Measurements from ENCODE around the gene PTP4A1.

The PTP4A1 gene

GRCh38 chr6:63556369-63556768 is 15.9 kb upstream of the PTP4A1 start:
- DNase-seq (ENCODE audit: low read depth) = no peak

DNA sequence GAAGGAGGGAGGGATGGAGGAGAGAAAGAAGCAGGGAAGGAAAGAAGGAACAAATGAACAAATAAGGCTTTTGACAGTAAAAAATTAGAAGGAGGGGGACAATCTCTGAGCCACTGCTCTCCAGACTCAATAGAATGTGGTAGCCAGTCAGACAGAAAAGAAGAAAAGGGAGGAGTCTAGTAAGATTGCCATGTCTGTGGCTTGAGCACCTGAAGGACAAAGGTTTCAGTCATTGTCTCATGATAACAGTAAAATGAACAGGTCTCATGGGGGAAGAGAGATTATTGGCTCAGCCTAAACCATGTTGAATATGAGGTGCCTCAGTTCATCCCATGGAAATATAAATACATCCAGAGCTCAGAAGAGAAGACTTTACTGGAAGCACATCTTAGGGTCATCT is 14.0 kb upstream of the PTP4A1 start:
- DNase-seq (ENCODE audit: low read depth) = no peak

DNA sequence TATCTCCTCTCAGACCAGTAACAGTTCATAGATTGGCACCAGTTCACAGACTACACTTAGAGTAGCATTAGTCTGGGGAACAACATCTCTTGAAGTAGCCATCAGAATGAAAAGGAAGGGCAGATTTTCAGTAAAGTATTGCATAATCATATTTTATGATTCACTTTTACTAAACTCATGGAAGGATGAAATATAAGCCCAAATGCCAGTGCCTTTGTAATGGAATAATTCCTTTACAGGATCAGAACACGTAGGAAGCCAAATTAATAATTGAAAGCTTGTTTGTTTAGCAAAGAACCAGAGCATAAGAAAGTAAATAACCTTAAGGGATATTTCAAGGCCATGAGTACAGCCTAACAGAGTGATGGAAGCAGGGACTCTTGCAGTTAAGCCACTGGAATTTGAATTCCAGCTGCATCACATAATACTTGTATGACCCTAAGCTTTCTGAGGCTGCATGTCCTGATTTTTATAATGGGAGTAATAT is 11.4 kb upstream of the PTP4A1 start:
- no peak for DNase-seq (ENCODE audit: low read depth)

DNA sequence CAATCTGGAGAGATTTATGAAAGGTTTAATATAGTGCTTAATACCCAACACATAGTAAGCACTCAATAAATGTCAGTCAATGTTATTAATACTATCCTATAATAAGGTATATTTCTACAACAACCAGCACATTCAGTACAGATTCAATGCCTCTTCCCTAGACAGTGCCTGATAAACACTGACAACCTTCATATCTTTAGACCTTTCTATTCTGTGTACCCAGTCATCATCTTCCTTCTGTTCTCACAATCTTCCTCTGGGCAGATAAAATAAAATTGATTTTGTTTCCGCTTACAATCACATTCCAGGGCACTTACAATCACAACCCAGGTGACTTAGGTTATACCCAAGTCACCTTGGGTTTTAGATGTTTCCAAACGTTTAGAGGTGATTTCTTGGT is 11.0 kb upstream of the PTP4A1 start:
- DNase-seq (ENCODE audit: low read depth) = no peak

- DNase-seq (ENCODE audit: low read depth) = no peak
Measured at GRCh38 chr6:63563235-63563634, 9.0 kb upstream of the PTP4A1 start.

DNA sequence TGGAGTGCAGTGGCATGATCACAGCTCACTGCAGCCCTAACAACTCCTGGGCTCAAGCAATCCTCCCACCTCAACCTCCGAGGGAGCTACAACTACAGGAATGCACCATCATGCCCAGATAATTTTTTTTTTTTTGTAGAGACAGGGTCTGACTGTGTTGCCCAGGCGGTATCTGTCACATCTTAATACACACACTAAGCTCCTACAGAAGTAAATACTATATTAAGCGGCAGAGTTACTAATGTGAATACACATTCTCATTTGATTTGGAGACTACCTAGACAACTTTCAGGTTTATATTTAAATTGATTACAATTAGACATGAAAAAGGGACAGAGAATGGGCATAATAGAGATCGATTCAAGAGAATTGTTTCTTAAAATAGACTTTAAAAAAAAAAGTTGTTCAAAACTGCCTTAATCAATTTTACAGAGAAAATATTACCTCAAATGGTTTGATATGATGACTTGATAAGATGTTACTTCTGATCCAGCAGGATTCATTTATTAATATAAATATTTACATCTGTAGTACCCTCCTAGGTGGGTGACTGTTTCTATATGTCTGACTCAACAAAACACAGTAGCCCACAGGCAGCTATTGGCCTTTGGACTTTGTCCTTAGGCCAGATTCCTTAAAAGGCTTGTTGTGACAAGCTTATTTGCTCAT is 7.1 kb upstream of the PTP4A1 start:
- DNase-seq (ENCODE audit: low read depth) = no peak

GRCh38 chr6:63565727-63566596 is 6.3 kb upstream of the PTP4A1 start:
- DNase-seq (ENCODE audit: low read depth) = no peak

GRCh38 chr6:63567966-63568365 is 4.3 kb upstream of the PTP4A1 start:
- no peak for DNase-seq (ENCODE audit: low read depth)

DNA sequence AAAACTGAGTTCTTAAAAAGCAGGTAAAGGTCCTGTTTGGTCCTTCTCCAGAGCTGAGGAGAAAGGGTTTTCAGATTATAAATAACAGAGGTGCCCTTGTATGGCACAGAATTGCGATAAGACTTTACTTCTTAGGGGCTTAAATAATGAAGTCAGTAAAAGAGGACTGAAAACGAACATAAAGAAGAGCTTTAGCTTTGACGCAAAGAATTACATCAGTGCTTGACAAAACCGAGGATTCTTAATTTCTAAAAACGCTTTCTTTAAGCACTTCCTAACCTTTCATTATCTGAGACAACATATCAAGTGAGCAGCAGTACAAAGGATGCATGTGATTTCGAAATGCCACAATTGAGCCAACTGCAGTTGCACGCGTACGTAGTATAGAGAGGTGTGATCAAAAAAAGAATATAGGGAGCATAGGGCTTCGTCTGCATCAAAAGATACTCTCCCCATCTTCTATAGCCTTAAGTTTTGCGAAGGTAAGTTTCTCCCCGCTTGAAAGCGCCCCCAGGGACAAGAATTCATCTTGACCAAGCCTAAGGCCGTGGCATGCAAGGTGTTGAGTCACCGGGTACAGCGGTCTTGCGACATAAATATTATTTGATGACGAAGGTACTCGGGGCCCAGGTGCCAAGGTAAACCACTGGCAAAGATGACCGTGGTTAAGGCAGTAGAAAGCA is 778 bp upstream of the PTP4A1 start:
- DNase-seq (ENCODE audit: low read depth) = no peak

GRCh38 chr6:63572747-63573075 is 431 bp downstream of the PTP4A1 start:
- DNase-seq (ENCODE audit: low read depth) = no peak

DNA sequence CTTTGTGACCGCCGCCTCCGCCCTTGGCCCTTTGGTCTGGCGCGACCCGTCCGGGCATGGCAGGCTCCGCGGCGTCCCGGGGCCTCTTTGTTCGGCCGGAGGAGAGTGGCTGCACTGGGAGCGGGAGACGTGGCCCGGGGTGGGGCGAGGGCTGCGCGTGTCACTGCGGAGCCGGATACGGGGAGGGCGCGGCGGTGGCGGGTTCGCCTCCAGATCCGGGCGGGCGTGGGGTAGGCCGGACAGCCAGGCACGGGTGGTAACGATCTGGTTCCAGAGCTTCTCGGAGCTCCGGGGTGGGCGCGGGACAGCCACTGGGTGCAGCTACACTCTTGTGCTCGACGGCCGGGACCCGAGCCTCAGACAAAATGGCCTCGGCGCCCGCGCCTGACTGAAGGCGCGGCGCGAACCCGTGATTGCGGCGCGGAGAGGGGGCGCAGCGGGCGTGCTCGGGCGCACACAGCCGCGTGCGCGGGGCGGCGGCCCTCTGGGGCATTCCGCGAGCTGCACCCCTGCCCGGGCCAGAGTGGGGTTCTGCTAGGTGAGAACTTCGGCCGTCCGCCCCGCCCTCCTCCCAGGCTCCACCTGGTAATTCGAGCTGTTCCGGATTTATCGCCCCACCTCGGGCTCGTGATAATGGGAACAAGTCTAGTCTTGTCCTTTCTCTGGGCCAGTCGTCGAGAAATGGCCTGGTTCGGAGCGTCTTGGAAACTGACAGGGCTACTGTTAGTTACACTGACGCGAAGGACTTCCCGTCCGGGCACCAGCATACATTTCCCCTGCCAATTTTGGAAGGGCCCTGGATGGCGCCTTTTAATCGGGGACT is 1.0 kb downstream of the PTP4A1 start:
- peak; percentile 38 for DNase-seq (ENCODE audit: low read depth)

- DNase-seq (ENCODE audit: low read depth) = no peak
Measured at GRCh38 chr6:63573899-63574553, 1.7 kb downstream of the PTP4A1 start.

GRCh38 chr6:63574554-63574900 is 2.2 kb downstream of the PTP4A1 start:
- DNase-seq (ENCODE audit: low read depth) = no peak

DNA sequence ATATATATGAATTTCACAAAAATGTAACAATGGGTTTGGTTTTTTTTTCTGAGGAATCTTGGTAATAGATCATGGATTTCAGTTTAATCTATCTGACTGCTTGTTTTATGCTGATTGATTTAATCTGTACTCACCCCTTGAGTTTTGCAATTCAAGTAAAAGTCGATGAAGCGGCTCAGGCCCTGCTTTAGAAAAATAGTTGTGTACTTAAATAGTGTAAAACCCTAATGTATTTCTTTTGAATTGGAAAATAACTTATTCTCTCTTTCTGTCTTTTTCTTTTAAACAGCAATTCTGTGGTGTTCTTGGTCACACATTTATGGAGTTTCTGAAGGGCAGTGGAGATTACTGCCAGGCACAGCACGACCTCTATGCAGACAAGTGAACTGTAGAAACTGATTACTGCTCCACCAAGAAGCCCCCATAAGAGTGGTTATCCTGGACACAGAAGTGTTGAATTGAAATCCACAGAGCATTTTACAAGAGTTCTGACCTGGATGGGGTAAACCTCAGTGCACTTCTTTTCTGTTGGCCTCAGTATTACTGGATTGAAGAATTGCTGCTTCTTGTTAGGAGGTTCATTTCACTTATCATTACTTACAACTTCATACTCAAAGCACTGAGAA is 4.0 kb downstream of the PTP4A1 start:
- DNase-seq (ENCODE audit: low read depth) = no peak

GRCh38 chr6:63576985-63577712 is 4.9 kb downstream of the PTP4A1 start:
- no peak for DNase-seq (ENCODE audit: low read depth)

DNA sequence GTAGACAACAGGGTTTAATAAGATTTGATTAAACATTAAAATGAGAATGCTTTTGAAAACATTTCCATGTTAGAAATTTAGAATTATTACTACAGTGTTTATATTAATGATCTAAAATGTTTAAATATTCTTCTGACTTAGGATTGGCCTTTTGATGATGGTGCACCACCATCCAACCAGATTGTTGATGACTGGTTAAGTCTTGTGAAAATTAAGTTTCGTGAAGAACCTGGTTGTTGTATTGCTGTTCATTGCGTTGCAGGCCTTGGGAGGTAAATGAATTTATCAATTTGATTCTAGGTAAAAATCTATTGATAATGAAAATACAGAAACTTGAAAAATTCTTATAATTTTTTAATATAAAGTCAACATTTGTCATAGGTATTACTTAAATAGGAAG is 6.5 kb downstream of the PTP4A1 start:
- DNase-seq (ENCODE audit: low read depth) = no peak

DNA sequence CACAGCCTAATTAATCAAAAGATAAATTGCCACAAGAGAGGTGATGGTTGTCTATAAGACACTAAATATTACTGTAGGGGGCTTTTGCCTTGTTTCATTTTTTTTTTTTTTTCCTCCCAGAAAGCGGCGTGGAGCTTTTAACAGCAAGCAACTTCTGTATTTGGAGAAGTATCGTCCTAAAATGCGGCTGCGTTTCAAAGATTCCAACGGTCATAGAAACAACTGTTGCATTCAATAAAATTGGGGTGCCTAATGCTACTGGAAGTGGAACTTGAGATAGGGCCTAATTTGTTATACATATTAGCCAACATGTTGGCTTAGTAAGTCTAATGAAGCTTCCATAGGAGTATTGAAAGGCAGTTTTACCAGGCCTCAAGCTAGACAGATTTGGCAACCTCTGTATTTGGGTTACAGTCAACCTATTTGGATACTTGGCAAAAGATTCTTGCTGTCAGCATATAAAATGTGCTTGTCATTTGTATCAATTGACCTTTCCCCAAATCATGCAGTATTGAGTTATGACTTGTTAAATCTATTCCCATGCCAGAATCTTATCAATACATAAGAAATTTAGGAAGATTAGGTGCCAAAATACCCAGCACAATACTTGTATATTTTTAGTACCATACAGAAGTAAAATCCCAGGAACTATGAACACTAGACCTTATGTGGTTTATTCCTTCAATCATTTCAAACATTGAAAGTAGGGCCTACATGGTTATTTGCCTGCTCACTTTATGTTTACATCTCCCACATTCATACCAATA is 7.8 kb downstream of the PTP4A1 start:
- no peak for DNase-seq (ENCODE audit: low read depth)

DNA sequence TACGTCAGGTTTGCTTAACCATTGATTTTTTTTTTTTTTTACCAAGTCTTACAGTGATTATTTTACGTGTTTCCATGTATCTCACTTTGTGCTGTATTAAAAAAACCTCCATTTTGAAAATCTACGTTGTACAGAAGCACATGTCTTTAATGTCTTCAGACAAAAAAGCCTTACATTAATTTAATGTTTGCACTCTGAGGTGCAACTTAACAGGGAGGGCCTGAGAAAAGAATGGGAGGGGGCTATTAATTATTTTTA is 8.4 kb downstream of the PTP4A1 start:
- DNase-seq (ENCODE audit: low read depth) = no peak

DNA sequence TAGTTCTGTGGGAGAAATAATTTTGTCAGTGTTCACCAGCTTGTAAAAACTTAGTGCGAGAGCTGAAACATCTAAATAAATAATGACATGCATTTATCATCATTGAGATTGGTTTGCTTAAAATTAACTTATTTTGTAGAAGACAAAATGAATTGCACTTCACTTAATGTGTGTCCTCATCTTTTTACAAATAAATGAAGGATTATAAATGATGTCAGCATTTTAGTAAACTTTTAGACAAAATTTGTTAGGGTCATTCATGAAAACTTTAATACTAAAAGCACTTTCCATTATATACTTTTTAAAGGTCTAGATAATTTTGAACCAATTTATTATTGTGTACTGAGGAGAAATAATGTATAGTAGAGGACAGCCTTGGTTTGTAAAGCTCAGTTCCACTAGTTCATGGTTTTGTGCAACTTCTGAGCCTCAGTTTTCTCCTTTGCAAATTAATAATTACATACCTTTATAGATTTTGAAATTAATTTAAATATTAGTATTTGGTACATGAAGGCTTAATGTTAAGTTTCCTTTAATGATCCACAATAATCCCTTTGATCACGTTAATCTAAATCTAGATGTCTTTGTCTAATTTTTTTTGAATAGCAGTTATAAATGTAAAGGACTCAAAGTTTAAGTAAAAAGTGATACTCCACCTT is 9.2 kb downstream of the PTP4A1 start:
- no peak for DNase-seq (ENCODE audit: low read depth)
